Measurements from ENCODE around the gene PPP1R27.

Gene PPP1R27

GRCh38 chr17:81811705-81812570, 22.9 kb downstream of the PPP1R27 start:
- H3K27me3 Mint-ChIP-seq = peaks cover 58% of the 10 kb centered on the region
- CTCF ChIA-PET = no interaction called here

GRCh38 chr17:81810892-81811704, 23.8 kb downstream of the PPP1R27 start:
- Mint-ChIP-seq H3K36me3 (no peaks in the 10 kb centered on the region), H3K9me3 (no peaks in the 10 kb centered on the region), H3K4me1 (no peaks in the 10 kb centered on the region), H3K27ac (no peak overlapping the region), H3K27me3 (peaks cover 60% of the 10 kb centered on the region), H3K4me3 (no peak overlapping the region)
- DNase-seq = no peak
- CTCF ChIA-PET = no interaction called here

More at GRCh38 chr17:81811705-81812570, 22.9 kb downstream of the PPP1R27 start:
- no peak overlapping the region for H3K4me3 Mint-ChIP-seq
- H3K27ac Mint-ChIP-seq = no peak overlapping the region
- no peaks in the 10 kb centered on the region for H3K36me3 Mint-ChIP-seq
- no peaks in the 10 kb centered on the region for H3K9me3 Mint-ChIP-seq
- no peak for DNase-seq
- H3K4me1 Mint-ChIP-seq = no peaks in the 10 kb centered on the region

DNA sequence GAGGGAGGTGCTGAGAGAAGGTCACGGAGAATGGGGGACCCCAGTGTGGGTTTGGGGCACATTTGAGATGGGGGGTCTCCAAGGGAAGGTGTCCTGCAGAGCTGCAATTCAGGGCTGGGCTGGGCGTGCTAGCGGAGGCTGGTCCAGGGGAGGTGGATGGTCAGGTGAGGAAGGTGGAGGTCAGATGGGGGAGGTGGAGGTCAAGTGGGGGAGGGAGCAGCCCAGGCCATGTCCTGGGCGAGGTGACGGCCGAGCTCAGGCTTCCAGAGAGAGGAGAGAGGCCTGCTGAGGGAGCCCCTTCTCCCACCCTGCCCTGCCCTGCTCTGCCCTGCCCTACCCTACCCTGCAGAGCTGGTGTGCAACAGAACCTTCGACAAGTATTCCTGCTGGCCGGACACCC, 24.4 kb downstream of the PPP1R27 start:
- no peaks in the 10 kb centered on the region for H3K4me1 Mint-ChIP-seq
- H3K27ac Mint-ChIP-seq = no peak overlapping the region
- no peak overlapping the region for H3K4me3 Mint-ChIP-seq
- CTCF ChIA-PET = no interaction called here
- H3K9me3 Mint-ChIP-seq = no peaks in the 10 kb centered on the region
- H3K36me3 Mint-ChIP-seq = no peaks in the 10 kb centered on the region
- DNase-seq = no peak
- H3K27me3 Mint-ChIP-seq = peaks cover 60% of the 10 kb centered on the region

GRCh38 chr17:81809556-81809998, 25.3 kb downstream of the PPP1R27 start:
- Mint-ChIP-seq H3K27ac (no peak overlapping the region), H3K4me1 (no peaks in the 10 kb centered on the region), H3K27me3 (peaks cover 64% of the 10 kb centered on the region), H3K4me3 (no peak overlapping the region), H3K36me3 (no peaks in the 10 kb centered on the region), H3K9me3 (no peaks in the 10 kb centered on the region)
- DNase-seq = no peak
- CTCF ChIA-PET = no interaction called here

DNA sequence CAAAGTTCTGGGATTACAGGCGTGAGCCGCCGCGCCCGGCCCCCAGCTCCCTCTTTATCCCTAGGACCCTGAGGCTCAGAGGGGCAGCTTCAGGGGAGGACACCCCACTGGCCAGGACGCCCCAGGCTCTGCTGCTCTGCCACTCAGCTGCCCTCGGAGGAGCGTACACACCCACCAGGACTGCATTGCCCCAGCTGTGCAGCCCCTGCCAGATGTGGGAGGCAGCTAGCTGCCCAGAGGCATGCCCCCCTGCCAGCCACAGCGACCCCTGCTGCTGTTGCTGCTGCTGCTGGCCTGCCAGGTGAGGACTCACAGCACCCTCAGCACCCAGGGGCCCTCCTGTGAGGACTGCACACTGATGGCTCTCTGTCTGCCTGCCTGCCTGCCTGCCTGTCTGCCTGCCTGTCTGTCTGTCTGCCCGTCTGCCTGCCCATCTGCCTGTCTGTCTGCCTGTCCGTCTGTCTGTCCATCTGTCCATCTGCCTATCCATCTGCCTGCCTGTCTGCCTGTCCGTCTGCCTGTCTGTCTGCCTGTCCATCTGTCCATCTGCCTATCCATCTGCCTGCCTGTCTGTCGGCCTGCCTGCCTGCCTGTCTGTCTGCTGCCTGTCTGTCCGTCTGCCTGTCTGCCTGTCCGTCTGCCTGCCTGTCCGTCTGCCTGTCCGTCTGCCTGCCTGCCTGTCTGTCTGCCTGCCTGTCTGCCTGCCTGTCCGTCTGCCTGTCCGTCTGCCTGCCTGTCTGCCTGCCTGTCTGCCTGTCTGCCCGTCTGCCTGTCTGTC, 25.9 kb downstream of the PPP1R27 start:
- CTCF ChIA-PET = no interaction called here
- no peaks in the 10 kb centered on the region for H3K9me3 Mint-ChIP-seq
- H3K4me3 Mint-ChIP-seq = no peak overlapping the region
- H3K27ac Mint-ChIP-seq = no peak overlapping the region
- H3K4me1 Mint-ChIP-seq = no peaks in the 10 kb centered on the region
- peaks cover 65% of the 10 kb centered on the region for H3K27me3 Mint-ChIP-seq
- H3K36me3 Mint-ChIP-seq = no peaks in the 10 kb centered on the region
- DNase-seq = no peak

GRCh38 chr17:81807839-81808238, 27.0 kb downstream of the PPP1R27 start:
- Mint-ChIP-seq H3K4me1 (peaks cover under 1% of the 10 kb centered on the region), H3K36me3 (no peaks in the 10 kb centered on the region), H3K9me3 (no peaks in the 10 kb centered on the region), H3K27ac (no peak overlapping the region), H3K4me3 (no peak overlapping the region), H3K27me3 (peaks cover 76% of the 10 kb centered on the region)
- no peak for DNase-seq
- CTCF ChIA-PET = no interaction called here

GRCh38 chr17:81807210-81807719, 27.6 kb downstream of the PPP1R27 start:
- no peaks in the 10 kb centered on the region for H3K9me3 Mint-ChIP-seq
- no peak overlapping the region for H3K4me3 Mint-ChIP-seq
- no peaks in the 10 kb centered on the region for H3K36me3 Mint-ChIP-seq
- H3K4me1 Mint-ChIP-seq = peaks cover 6% of the 10 kb centered on the region
- no peak for DNase-seq
- no peak overlapping the region for H3K27ac Mint-ChIP-seq
- H3K27me3 Mint-ChIP-seq = peaks cover 78% of the 10 kb centered on the region
- CTCF ChIA-PET = no interaction called here

GRCh38 chr17:81806461-81807209, 28.2 kb downstream of the PPP1R27 start:
- H3K4me1 Mint-ChIP-seq = peaks cover 6% of the 10 kb centered on the region
- no peaks in the 10 kb centered on the region for H3K9me3 Mint-ChIP-seq
- DNase-seq = no peak
- H3K27me3 Mint-ChIP-seq = peaks cover 84% of the 10 kb centered on the region
- H3K27ac Mint-ChIP-seq = no peak overlapping the region
- H3K36me3 Mint-ChIP-seq = no peaks in the 10 kb centered on the region
- CTCF ChIA-PET = no interaction called here
- no peak overlapping the region for H3K4me3 Mint-ChIP-seq

DNA sequence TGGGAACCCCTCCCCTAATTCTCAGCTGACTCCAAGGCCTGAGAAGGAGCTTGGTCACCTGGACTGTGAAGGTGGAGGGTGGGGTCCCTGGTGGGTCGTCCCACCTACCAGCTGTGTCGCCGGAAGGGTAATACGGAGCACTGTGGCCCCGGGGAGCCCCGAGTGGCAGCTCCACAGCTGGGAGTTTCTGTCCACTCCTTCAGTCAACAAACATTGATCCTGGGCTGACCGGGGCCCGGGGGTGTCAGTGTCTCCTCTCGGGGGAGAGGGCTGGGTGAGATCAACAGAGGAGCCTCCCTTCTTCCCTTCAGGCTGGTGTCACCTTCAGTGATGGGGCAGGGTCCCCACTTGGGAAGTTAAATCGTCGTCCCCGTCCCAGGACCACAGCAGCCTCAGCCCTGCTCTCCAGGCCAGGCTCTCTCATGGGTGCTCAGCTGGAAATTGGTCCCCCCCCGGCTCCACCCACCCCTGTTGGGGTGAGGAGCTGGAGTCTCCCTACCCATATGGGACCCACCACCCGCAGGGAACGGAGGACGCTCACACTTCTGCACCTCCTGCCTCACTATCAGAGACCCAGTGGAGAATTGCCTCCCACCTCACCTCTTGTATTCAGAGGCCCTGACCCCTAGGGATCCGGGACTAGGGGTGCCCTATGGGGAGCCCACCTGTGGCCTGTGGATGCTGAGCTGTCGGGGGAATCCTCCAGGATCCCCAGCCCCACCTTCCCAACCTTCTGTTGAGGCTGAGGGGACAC, 29.0 kb downstream of the PPP1R27 start:
- H3K36me3 Mint-ChIP-seq = no peaks in the 10 kb centered on the region
- no peak for DNase-seq
- H3K9me3 Mint-ChIP-seq = no peaks in the 10 kb centered on the region
- no peak overlapping the region for H3K4me3 Mint-ChIP-seq
- peaks cover 6% of the 10 kb centered on the region for H3K4me1 Mint-ChIP-seq
- CTCF ChIA-PET = no interaction called here
- peaks cover 91% of the 10 kb centered on the region for H3K27me3 Mint-ChIP-seq
- H3K27ac Mint-ChIP-seq = no peak overlapping the region

DNA sequence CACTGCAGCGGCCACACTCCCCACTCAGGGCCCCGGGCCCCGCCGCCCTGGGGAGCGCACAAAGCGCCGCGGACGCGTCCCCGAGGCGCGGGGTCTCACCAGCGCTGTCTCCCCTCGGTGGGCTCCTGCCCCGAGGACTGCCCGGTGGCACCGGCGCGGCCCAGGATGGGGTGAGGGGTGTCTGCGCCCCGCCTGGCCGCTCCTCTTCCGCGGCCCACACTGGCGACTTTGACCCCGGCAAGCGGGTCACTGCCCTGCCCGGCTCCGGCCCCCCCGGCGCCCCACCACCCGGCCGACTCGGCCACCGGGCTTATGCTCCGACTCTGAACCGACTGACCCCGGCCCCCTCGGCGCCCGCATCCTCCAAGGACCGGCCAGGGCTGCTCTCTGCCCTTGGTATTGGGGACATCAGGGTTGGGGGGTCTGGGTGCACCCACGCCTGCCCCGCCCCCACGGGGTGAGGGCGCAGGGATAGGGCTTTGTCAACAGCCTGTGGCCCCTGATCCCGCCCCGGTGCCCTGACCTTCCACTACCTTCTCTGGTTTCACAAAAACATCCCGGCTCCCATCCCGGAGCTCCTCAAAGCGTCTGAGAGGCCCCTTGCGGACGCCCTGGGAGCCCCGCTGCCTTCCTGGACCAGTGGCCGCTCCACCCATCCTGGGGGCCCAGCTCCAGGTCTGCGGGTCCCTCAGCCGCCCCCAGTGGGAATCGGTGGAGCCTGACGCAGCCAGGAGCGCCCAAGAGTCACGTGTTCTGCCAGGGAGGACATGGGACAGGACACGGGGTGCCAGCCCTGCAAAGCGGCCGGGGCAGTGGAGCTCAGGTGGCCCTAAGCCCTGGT, 30.1 kb downstream of the PPP1R27 start:
- Mint-ChIP-seq H3K27ac (peak overlapping the region; percentile 33), H3K27me3 (peaks cover 95% of the 10 kb centered on the region), H3K4me1 (peaks cover 6% of the 10 kb centered on the region), H3K4me3 (no peak overlapping the region), H3K36me3 (no peaks in the 10 kb centered on the region), H3K9me3 (no peaks in the 10 kb centered on the region)
- CTCF ChIA-PET = no interaction called here
- DNase-seq = no peak

DNA sequence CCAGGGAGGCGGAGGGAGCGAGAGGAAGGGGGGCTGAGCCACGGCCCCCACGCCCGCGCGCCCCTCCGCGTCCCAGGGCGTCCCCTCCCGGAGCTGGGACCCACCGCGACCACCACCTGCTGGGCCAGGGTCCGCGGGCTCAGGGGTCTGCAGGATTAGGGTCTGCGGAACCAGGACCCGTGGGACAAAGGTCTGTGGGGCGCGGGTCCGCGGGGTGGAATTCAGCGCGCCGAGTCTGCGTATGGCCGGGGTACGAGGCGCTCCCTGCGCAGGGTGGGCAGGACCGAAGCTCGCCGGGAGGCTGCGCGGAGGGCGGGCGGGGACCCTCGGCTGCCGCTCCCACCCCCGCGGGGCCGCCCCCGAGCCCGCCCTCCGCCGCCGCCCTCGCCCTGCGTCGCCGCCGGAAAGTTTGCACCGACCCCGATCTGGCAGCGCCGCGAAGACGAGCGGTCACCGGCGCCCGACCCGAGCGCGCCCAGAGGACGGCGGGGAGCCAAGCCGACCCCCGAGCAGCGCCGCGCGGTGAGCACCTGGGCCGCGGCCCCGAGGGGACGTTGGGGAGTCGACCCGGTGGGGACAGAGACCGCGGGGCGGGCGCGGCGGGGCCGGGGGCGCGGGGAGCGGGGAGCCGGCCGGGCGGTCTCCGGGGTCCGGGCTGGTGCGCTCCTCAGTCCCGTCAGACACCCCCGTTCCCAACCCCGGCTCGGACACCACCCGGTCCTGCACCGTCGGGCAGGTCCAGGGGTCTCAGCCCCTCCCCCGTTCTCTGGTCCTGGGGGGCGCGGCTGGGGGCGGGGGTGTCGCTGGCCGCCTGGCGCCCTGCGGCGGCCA, 30.9 kb downstream of the PPP1R27 start, which contains the start of gene GCGR:
Gene GCGR (plus strand): TSS at position 423 of the 831 bp plus-strand sequence. CDS start 4,869 bp downstream, outside the sequence.
- Mint-ChIP-seq H3K4me3 (no peak within 1 kb of the TSS), H3K4me1 (peaks cover 6% of the 10 kb centered on the region), H3K27me3 (peaks cover 92% of the 10 kb centered on the region), H3K27ac (peak within 1 kb of the TSS; percentile 33), H3K36me3 (no peaks in the 10 kb centered on the region), H3K9me3 (no peaks in the 10 kb centered on the region)
- no peak for DNase-seq
- CTCF ChIA-PET = no interaction called here
